Adrenal gland (tissue), 12 donors: Measurements from ENCODE around the gene TMA7. TPM values are rescaled to one million over a fixed set of nuclear protein-coding genes. Genes with fewer than 3 reads are reported as not detected.

ENCODE experiments used
- DNase-seq, 7 donors: peaks; one replicate each; pipeline ENCODE4 v3.0.0-alpha.2; 2019 to 2020
- H3K27ac ChIP-seq, 5 donors: fragments of 200-600 bp; sonication (generic) in 4 of 5; 1 replicate in 3 of 5; 2 replicates in 2 of 5; pipeline versions ENCODE4 v1.5.1 to v1.8.0; 2016 to 2020; ENCODE audit warnings: mild to moderate bottlenecking in 1 of 5
- H3K27me3 ChIP-seq: fragments of 200-600 bp; 2 replicates; pipeline ENCODE4 v1.8.0; 2021
- H3K36me3 ChIP-seq, 2 donors: fragments of 200-600 bp; replicated peaks in 1 of 2; 1 replicate in 1 of 2; 2 replicates in 1 of 2; pipeline versions ENCODE4 v1.5.1 to v1.8.0; 2018 to 2022
- H3K4me1 ChIP-seq, 2 donors: fragments of 200-600 bp; replicated peaks in 1 of 2; 1 replicate in 1 of 2; 2 replicates in 1 of 2; pipeline versions ENCODE4 v1.5.1 to v1.8.0; 2018 to 2021
- H3K4me3 ChIP-seq, 4 donors: fragments of 200-600 bp; sonication (generic) in 3 of 4; one replicate each; pipeline ENCODE4 v1.5.1; 2016 to 2018
- H3K9me3 ChIP-seq, 3 donors: fragments of 200-600 bp; sonication (generic) in 1 of 3; replicated peaks in 1 of 3; 1 replicate in 2 of 3; 2 replicates in 1 of 3; pipeline versions ENCODE4 v1.5.1 to v1.8.0; 2016 to 2021
- CTCF ChIP-seq, 6 experiments: fragments of 450-650 bp in 4 of 6; fragments of 200-600 bp in 2 of 6; sonication (generic) in 1 of 6; IDR thresholded peaks; 1 replicate in 5 of 6; 2 replicates in 1 of 6; pipeline versions ENCODE4 v1.5.1 to v1.8.0; 2016 to 2021; ENCODE audit warnings: antibody characterized with exemption in 6 of 6, mild to moderate bottlenecking in 2 of 6, moderate library complexity in 1 of 6
- POLR2A ChIP-seq, 2 donors: fragments of 450-650 bp; IDR thresholded peaks; one replicate each; pipeline ENCODE4 v1.6.1; 2017; ENCODE audit warnings: antibody characterized with exemption in 2 of 2, mild to moderate bottlenecking in 2 of 2, moderate library complexity in 1 of 2
- WGBS, 4 donors: extraction: QIAGEN DNeasy Blood & Tissue Kit in 2 of 4; methylation state at CpG; one replicate each; pipeline versions ENCODE4 v1.1.5 to v1.1.7; 2013 to 2017; 5-methylcytosine and 5-hydroxymethylcytosine counted together
- intact Hi-C, 2 donors: fragments of 100-400 bp; cut with DNase I; formaldehyde crosslinking; loops; one replicate each; pipeline versions ENCODE4 v1.14.1 to v1.15.0; 2022 to 2023
- polyA plus RNA-seq, 3 donors: library from polyadenylated mRNA; stranded (reverse); fragments of 200-250 nt in 2 of 3; fragments of 350-450 nt in 1 of 3; fragmentation: Illumina TruSeq in 1 of 3; extraction: RNeasy Lipid Tissue Mini Kit (QIAGEN cat#74804) in 1 of 3; gene quantifications; one replicate each; pipeline ENCODE4 v1.2.3, GENCODE V29; 2013 to 2014
- total RNA-seq, 9 donors: library from RNA; depleted of rRNA in 4 of 9; stranded (reverse); fragments of >200 nt in 4 of 9; fragments of 120-200 nt in 1 of 9; fragmentation: NEBNext Ultra II Directional in 1 of 9; extraction: Animal tissue kit (Norgen Biotek cat#: 25700) in 1 of 9; gene quantifications; one replicate each; pipeline versions ENCODE4 v1.1.0 to v1.2.4, GENCODE V29; 2013 to 2023
- donor health status: healthy with polysubstance abuse.
- donor health status: Bipolar disorder and iron deficiency.
- donor health status: DM: yes; HTN: yes; CAD: no.
- donor health status: DM: no; HTN: no; CAD: no.
- donor health status: DM: no; HTN: no; CAD: no.
- donor health status: DM: yes; HTN: yes; CAD: no.

Gene TMA7
- total and polyA plus RNA-seq, 12 donors, result 177 to 891 (median 284) TPM

- WGBS, 4 donors, result 78 to 86% (median 79%) methylated on average over 2 to 9 of the region's 9 CpGs
- peaks cover 0 to 54% of the 10 kb centered on the region in 2 donors for H3K36me3 ChIP-seq
- H3K9me3 ChIP-seq, result no peaks in the 10 kb centered on the region
- H3K4me1 ChIP-seq, result peaks cover 27 to 33% of the 10 kb centered on the region in 2 donors
- no peaks in the 10 kb centered on the region for H3K27me3 ChIP-seq
- intact Hi-C loops, result loop anchor here (2.0 to 5.0 kb wide), 2 partner anchors 85 to 89 kb away; no protein-coding TSS in a partner anchor
- no peak overlapping the region for H3K27ac ChIP-seq
- TF ChIP-seq POLR2A (IDR thresholded peaks at IDR 0.05) (no peak), CTCF (IDR thresholded peaks at IDR 0.05) (no peak)
- DNase-seq, result peak in 1 of 7 donors; percentile 24
- H3K4me3 ChIP-seq, result no peak overlapping the region
Observed at GRCh38 chr3:48463703-48464102, 23.6 kb downstream of the TMA7 start.

- no peaks in the 10 kb centered on the region for H3K27me3 ChIP-seq
- 89 to 97% (median 94%) methylated on average over 5 to 17 of the region's 17 CpGs for WGBS, 4 donors
- H3K9me3 ChIP-seq, result no peaks in the 10 kb centered on the region
- peaks cover 0 to 53% of the 10 kb centered on the region in 2 donors for H3K36me3 ChIP-seq
- peaks cover 27 to 44% of the 10 kb centered on the region in 2 donors for H3K4me1 ChIP-seq
- peak overlapping the region in 4 of 5 donors; percentile 98 to 100 (median 100) for H3K27ac ChIP-seq
- no peak overlapping the region for H3K4me3 ChIP-seq
- peak in 4 of 7 donors; percentile 46 to 73 (median 52) for DNase-seq
- TF ChIP-seq POLR2A (IDR thresholded peaks at IDR 0.05) (no peak), CTCF (IDR thresholded peaks at IDR 0.05) (no peak)
- intact Hi-C loops, result loop anchor here (2.0 to 5.0 kb wide), 3 partner anchors 38 to 88 kb away; partner anchors contain the start of gene SHISA5 (in 1 of the 2)
Observed at GRCh38 chr3:48464713-48465221, 24.7 kb downstream of the TMA7 start.

GRCh38 chr3:48465237-48465530 lies 25.1 kb downstream of the TMA7 start:
- Histone ChIP-seq H3K36me3 (peaks cover 0 to 50% of the 10 kb centered on the region in 2 donors), H3K27me3 (no peaks in the 10 kb centered on the region), H3K4me3 (no peak overlapping the region), H3K27ac (peak overlapping the region in 4 of 5 donors; percentile 98 to 100 (median 100)), H3K9me3 (no peaks in the 10 kb centered on the region), H3K4me1 (peaks cover 27 to 48% of the 10 kb centered on the region in 2 donors)
- TF ChIP-seq POLR2A (IDR thresholded peaks at IDR 0.05) (no peak), CTCF (IDR thresholded peaks at IDR 0.05) (no peak)
- WGBS, 4 donors, result 7 to 25% (median 12%) methylated on average over 7 of the region's 7 CpGs
- intact Hi-C loops, result loop anchor here (2.0 to 5.0 kb wide), 2 partner anchors 37 to 84 kb away; partner anchors contain the start of gene SHISA5 (in 1 of the 2)
- no peak for DNase-seq

GRCh38 chr3:48465531-48466378 lies 25.7 kb downstream of the TMA7 start:
- DNase-seq, result peak; percentile 97 to 100 (median 100)
- Histone ChIP-seq H3K4me3 (peak overlapping the region; percentile 2 to 72 (median 53)), H3K27me3 (no peaks in the 10 kb centered on the region), H3K9me3 (no peaks in the 10 kb centered on the region), H3K4me1 (peaks cover 27 to 54% of the 10 kb centered on the region in 2 donors), H3K27ac (peak overlapping the region; percentile 98 to 100 (median 100)), H3K36me3 (peaks cover 0 to 44% of the 10 kb centered on the region in 2 donors)
- TF ChIP-seq CTCF (IDR thresholded peaks at IDR 0.05) (peak; percentile 40 to 95 (median 85)), POLR2A (IDR thresholded peaks at IDR 0.05) (peak; percentile 31 to 93)
- intact Hi-C loops, result loop anchor here (2.0 to 5.0 kb wide), 2 partner anchors 37 to 83 kb away; partner anchors contain the start of gene SHISA5 (in 1 of the 2)
- WGBS, 4 donors, result 0 to 4% (median 1%) methylated on average over 5 to 21 of the region's 21 CpGs
